ENCODE data around the gene SEPTIN8. TPM values are rescaled to one million over a fixed set of nuclear protein-coding genes. Genes with fewer than 3 reads are reported as not detected.

Gene SEPTIN8
- total RNA-seq, 1 donor from 2014 or later: 68.6 TPM

DNA sequence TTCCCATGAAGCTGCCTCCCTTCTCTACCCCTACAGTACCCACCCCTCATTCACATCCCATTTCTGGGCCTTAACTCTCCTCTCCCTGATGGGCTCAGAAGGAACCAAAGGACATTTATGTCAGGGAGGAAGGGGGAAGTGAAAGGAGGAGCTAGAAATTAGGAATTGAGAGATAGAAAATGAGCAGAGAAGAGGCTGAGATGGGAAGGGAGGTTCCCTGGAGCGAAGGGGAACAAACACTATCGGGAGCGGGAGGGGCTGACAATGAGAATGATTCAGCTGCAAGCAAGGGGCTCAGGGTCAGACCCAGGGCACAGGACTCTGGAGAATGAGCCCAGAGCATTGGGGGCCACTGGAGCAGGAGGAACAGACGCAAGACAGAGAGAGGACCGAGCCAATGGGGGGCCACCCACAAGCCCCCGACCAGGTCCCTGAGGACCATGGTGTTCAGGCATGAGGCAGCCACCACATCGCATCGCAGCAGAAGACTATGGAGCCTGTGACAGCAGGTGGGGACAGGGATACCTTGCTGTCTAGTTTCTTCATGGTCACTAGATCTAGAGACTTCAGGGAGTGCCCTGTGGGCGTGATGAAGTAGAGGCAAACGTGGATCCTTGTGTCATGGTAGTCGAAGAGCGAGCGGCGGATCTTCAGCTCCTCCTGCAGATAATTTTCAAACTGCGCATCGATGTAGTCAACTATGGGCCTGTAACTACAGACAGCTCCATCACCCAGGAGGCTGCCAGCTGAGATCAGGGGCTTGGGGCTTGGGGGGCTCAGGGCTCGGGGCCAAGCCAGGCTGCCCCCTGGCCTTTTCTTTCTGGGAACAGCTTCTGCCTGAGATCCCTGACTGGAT is 13.6 kb downstream of the SEPTIN8 start:
- Histone ChIP-seq H3K36me3 (ENCODE audit: control insufficient read depth, insufficient read depth, low read length) (no peaks in the 10 kb centered on the region), H3K4me3 (ENCODE audit: low read depth, low read length) (no peak overlapping the region), H3K27me3 (ENCODE audit: control insufficient read depth, insufficient read depth, low read length) (no peaks in the 10 kb centered on the region)
- DNase-seq (ENCODE audit: low read depth): no peak
- TF ChIP-seq, protein P1, sequence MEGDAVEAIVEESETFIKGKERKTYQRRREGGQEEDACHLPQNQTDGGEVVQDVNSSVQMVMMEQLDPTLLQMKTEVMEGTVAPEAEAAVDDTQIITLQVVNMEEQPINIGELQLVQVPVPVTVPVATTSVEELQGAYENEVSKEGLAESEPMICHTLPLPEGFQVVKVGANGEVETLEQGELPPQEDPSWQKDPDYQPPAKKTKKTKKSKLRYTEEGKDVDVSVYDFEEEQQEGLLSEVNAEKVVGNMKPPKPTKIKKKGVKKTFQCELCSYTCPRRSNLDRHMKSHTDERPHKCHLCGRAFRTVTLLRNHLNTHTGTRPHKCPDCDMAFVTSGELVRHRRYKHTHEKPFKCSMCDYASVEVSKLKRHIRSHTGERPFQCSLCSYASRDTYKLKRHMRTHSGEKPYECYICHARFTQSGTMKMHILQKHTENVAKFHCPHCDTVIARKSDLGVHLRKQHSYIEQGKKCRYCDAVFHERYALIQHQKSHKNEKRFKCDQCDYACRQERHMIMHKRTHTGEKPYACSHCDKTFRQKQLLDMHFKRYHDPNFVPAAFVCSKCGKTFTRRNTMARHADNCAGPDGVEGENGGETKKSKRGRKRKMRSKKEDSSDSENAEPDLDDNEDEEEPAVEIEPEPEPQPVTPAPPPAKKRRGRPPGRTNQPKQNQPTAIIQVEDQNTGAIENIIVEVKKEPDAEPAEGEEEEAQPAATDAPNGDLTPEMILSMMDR (IDR thresholded peaks at IDR 0.05; ENCODE audit: insufficient read depth, low read length, poor library complexity, severe bottlenecking): no peak

DNA sequence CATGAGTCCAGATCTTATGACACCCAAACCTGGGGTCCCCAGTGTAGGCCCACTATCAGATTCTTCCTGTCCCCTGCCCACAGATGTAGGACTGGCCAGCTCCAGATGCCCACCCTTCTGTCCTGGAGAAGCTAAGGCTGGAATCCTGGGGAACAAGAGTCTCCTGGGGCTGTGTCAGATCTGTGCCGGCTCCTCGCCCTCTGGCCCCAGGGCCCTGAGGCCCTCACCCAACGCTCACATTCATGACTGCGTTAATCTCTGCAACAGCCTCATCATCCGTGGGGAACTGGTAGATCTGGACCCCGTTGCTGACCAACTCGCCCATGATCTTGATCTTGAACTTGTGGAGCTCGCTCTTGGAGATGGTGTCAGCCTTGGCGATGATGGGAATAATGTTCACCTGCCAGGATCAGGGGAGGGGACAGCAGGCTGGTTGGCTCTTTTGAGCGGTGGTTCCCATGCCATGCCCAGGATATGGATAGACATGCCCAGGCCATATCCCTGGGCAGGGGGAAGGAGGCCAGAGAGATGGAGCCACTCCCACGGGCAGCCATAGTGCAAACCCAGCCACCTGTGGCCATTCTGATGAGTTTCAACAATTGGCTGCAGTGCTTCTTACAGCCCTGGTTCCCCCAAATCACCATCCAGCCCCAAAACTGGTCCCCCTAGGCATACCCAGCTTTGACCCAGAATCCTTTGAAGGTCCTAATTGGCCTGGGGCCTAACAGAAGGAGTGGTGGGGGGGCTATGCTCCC is 14.6 kb downstream of the SEPTIN8 start:
- Histone ChIP-seq H3K36me3 (ENCODE audit: control insufficient read depth, insufficient read depth, low read length) (no peaks in the 10 kb centered on the region), H3K27me3 (ENCODE audit: control insufficient read depth, insufficient read depth, low read length) (no peaks in the 10 kb centered on the region), H3K4me3 (ENCODE audit: low read depth, low read length) (no peak overlapping the region)
- DNase-seq (ENCODE audit: low read depth): no peak
- TF ChIP-seq, protein P1 (IDR thresholded peaks at IDR 0.05; ENCODE audit: insufficient read depth, low read length, poor library complexity, severe bottlenecking): no peak

DNA sequence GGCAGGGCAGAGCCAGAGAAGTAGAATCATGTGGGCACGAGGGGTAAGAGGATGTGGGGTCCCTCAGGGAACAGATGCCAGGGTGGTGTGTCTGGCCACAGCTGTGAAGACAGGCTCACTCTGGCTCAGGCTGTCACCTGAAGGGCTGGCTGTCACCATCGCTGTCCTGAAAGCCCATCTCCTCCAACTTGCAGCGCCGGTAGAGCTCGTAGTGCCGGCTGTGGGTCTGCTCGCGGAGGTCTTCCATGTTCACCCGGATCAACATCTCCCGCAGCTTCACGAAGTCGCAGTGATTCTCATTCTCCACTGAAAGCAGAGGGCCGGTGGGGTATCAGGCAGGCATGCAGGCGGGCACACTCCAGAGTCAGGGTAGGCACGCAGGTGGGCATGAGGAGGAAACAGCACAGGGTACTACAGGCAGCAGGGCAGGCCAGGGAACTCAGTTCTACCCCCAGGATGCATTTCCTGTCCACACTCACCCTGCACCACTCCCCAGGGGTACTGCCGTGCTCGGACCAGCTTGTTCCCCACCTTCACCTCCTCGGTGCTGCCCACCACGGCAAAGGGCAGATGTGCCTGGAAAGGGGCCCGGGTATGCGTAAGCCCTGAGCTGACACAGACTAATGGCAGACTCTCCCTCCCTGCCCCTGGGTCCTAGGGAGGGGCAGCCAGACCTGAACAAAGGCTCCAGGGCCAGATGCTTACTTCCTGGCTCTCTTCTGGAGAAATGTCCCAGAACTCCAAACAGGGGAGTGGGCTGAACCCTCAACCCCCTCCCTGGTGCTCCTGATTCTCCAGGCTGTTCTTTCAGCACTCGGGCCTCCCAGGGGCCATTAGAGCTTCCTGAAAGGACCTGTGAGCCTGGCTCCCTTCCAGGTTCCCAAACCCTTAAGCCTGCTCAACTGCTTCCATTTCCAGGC is 15.5 kb downstream of the SEPTIN8 start:
- no peaks in the 10 kb centered on the region for H3K27me3 ChIP-seq (ENCODE audit: control insufficient read depth, insufficient read depth, low read length)
- no peaks in the 10 kb centered on the region for H3K36me3 ChIP-seq (ENCODE audit: control insufficient read depth, insufficient read depth, low read length)
- no peak for DNase-seq (ENCODE audit: low read depth)
- H3K4me3 ChIP-seq (ENCODE audit: low read depth, low read length): no peak overlapping the region
- TF ChIP-seq, protein P1 (IDR thresholded peaks at IDR 0.05; ENCODE audit: insufficient read depth, low read length, poor library complexity, severe bottlenecking): no peak

DNA sequence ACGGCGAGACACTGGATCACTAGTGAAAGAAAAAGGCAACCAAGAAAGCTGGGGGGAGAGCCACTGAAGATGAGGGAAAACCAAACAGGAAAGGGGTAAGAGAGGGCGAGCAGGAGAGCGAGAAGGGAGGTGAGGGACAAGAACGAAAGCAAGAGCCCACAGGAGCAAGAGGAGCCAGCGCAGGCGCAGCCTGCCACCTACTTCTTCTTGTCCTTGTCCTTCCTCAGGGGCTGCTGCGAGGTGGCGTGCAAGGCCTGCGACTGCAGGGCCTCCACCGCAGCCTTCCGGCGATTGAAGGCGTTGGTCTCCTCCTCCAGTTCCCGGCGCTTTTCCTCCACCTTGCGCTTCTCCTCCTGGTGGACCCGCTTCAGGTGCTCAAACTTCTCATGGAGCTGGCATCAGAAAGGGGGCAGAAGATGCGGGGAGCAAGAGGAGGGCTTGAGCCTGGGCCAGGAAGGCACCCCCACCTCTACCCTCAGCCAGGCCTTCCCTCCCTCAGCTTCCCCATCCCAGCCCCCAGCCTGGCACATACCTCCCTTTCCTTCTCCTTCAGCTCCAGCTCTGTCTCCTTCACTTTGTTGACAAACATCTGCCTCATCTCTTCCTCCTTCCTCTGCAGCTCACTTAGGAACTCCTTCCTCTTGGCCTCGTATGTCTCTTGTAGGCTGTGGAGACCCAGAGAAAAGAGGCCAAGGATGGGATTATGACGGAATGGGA is 16.3 kb downstream of the SEPTIN8 start:
- TF ChIP-seq, protein P1 (IDR thresholded peaks at IDR 0.05; ENCODE audit: insufficient read depth, low read length, poor library complexity, severe bottlenecking): no peak
- H3K27me3 ChIP-seq (ENCODE audit: control insufficient read depth, insufficient read depth, low read length): no peaks in the 10 kb centered on the region
- H3K4me3 ChIP-seq (ENCODE audit: low read depth, low read length): no peak overlapping the region
- DNase-seq (ENCODE audit: low read depth): no peak
- no peaks in the 10 kb centered on the region for H3K36me3 ChIP-seq (ENCODE audit: control insufficient read depth, insufficient read depth, low read length)

DNA sequence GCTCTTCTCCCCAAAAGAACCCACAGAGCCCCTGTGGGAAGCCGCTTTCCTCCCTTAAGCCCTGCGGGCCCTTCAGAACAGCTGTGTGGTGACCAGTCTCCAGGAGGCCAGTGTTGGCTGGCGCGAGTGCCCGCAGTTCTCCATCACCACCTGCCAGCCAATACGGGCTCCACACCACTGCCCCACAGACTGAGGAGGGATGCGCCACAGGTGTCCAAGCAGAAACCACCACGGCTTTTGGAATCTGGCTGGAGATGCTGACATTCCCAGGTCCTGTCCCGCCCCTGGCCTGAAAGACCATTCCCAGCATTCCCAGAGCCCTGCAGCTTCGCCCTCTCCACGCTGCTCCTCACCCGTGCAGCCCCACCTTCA is 17.0 kb downstream of the SEPTIN8 start:
- TF ChIP-seq, protein P1 (IDR thresholded peaks at IDR 0.05; ENCODE audit: insufficient read depth, low read length, poor library complexity, severe bottlenecking): no peak
- H3K4me3 ChIP-seq (ENCODE audit: low read depth, low read length): no peak overlapping the region
- H3K27me3 ChIP-seq (ENCODE audit: control insufficient read depth, insufficient read depth, low read length): no peaks in the 10 kb centered on the region
- DNase-seq (ENCODE audit: low read depth): no peak
- no peaks in the 10 kb centered on the region for H3K36me3 ChIP-seq (ENCODE audit: control insufficient read depth, insufficient read depth, low read length)

Measured in kidney epithelial cell (primary cell).